ENCODE results near the gene TXLNA.
A peak's percentile ranks its signal among the peaks of the same experiment; 100 is the strongest.

DNA sequence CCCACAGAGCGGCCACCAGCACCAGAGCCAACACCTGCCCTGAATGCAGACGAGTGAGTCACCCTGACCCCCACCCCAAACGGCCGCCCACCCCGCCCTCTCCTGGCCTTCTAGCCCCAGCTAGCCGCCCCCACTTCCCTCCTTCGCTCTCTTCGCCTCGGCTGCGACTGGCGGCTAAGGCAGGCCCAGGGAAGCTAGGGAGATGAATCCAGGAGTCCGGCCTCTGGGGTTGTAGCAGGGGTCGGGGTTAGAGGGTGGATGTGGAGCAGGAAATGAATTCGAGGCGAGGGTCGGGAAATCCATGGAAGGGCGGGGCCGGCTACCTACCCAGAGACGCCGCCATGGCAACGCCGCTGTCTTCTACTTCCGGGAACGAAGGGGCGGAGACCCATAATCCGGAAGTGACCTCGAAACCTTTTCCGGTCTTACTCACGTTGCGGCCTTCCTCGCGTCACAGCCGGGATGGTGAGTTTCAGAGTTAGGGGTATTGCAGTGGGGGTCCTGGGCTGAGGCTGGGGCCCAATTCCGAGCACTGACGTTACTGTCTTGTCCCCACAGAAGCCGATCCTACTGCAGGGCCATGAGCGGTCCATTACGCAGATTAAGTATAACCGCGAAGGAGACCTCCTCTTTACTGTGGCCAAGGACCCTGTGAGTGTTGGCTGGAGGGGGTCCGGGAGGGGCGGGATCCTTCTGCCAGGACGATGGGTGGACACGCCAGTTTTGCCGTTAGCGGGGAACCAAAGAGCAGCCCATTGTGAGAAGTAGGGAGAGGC is 42.7 kb downstream of the TXLNA start, which contains the start of the genes EIF3I and TMEM234:
- TF ChIP-seq, protein P1, sequence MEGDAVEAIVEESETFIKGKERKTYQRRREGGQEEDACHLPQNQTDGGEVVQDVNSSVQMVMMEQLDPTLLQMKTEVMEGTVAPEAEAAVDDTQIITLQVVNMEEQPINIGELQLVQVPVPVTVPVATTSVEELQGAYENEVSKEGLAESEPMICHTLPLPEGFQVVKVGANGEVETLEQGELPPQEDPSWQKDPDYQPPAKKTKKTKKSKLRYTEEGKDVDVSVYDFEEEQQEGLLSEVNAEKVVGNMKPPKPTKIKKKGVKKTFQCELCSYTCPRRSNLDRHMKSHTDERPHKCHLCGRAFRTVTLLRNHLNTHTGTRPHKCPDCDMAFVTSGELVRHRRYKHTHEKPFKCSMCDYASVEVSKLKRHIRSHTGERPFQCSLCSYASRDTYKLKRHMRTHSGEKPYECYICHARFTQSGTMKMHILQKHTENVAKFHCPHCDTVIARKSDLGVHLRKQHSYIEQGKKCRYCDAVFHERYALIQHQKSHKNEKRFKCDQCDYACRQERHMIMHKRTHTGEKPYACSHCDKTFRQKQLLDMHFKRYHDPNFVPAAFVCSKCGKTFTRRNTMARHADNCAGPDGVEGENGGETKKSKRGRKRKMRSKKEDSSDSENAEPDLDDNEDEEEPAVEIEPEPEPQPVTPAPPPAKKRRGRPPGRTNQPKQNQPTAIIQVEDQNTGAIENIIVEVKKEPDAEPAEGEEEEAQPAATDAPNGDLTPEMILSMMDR (IDR thresholded peaks at IDR 0.05): no peak
- TF ChIP-seq POLR2A (IDR thresholded peaks at IDR 0.05): peak; percentile 55 to 59
